Vagina (tissue), 2 donors: Measurements from ENCODE around the gene INTS7. TPM values are rescaled to one million over a fixed set of nuclear protein-coding genes. Genes with fewer than 3 reads are reported as not detected.

Experiments used
- DNase-seq, 2 donors: peaks; one replicate each; pipeline ENCODE4 v3.0.0-alpha.2; 2017; ENCODE audit errors: extremely low spot score in 2 of 2
- H3K27ac ChIP-seq: fragments of 200-600 bp; sonication (generic); one replicate; pipeline ENCODE4 v1.5.1; 2019
- H3K27me3 ChIP-seq: fragments of 200-600 bp; sonication (generic); one replicate; pipeline ENCODE4 v1.5.1; 2019
- H3K36me3 ChIP-seq, 2 donors: fragments of 200-600 bp; sonication (generic); one replicate each; pipeline ENCODE4 v1.5.1; 2017 to 2019
- H3K4me1 ChIP-seq: fragments of 200-600 bp; sonication (generic); one replicate; pipeline ENCODE4 v1.5.1; 2019
- H3K4me3 ChIP-seq, 2 donors: fragments of 200-600 bp; sonication (generic); 1 replicate in 1 of 2; 2 replicates in 1 of 2; pipeline ENCODE4 v1.5.1; 2016 to 2019
- H3K9me3 ChIP-seq: fragments of 200-600 bp; sonication (generic); one replicate; pipeline ENCODE4 v1.5.1; 2019
- CTCF ChIP-seq, 3 experiments: fragments of 450-650 bp in 2 of 3; fragments of 200-600 bp in 1 of 3; sonication (generic) in 1 of 3; IDR thresholded peaks; one replicate each; pipeline ENCODE4 v1.5.1; 2017 to 2019; ENCODE audit warnings: antibody characterized with exemption in 3 of 3, mild to moderate bottlenecking in 2 of 3, moderate library complexity in 2 of 3
- POLR2A ChIP-seq, 2 donors: fragments of 450-650 bp; IDR thresholded peaks; one replicate each; pipeline ENCODE4 v1.6.1; 2017; ENCODE audit warnings: antibody characterized with exemption in 2 of 2, mild to moderate bottlenecking in 2 of 2, moderate library complexity in 2 of 2
- POLR2AphosphoS5 ChIP-seq, 2 donors: sonication (generic); formaldehyde crosslinking; IDR thresholded peaks; one replicate each; pipeline ENCODE4 v1.9.0; 2017; ENCODE audit warnings: antibody characterized with exemption in 2 of 2, mild to moderate bottlenecking in 2 of 2, low read depth in 1 of 2; ENCODE audit not compliant: insufficient read depth in 1 of 2
- intact Hi-C: fragments of 100-400 bp; cut with DNase I; formaldehyde crosslinking; loops from one replicate; pipeline ENCODE4 v1.15.1; 2023
- total RNA-seq: library from RNA; depleted of rRNA; stranded (reverse); fragments of >200 nt; gene quantifications from one replicate; pipeline ENCODE4 v1.2.3, GENCODE V29; 2016

The INTS7 gene
- total RNA-seq, 1 donor from 2014 or later, result 10.8 TPM

- H3K4me3 ChIP-seq, result no peak overlapping the region
- intact Hi-C loops, result no loop called here
- no peaks in the 10 kb centered on the region for H3K4me1 ChIP-seq
- DNase-seq, result no peak
- no peak for TF ChIP-seq POLR2AphosphoS5 (IDR thresholded peaks at IDR 0.05; ENCODE audit: insufficient read depth in 1 of 2, low read depth in 1 of 2)
- TF ChIP-seq CTCF (IDR thresholded peaks at IDR 0.05), result no peak
- no peak for TF ChIP-seq POLR2A (IDR thresholded peaks at IDR 0.05)
- no peaks in the 10 kb centered on the region for H3K9me3 ChIP-seq
- no peaks in the 10 kb centered on the region for H3K27me3 ChIP-seq
- peaks cover 0 to 10% of the 10 kb centered on the region in 2 donors for H3K36me3 ChIP-seq
- no peak overlapping the region for H3K27ac ChIP-seq
These were observed 87.7 kb downstream of the INTS7 start for GRCh38 chr1:211947396-211948295.

- H3K4me3 ChIP-seq, result no peak overlapping the region
- H3K27me3 ChIP-seq, result no peaks in the 10 kb centered on the region
- intact Hi-C loops, result no loop called here
- H3K27ac ChIP-seq, result no peak overlapping the region
- no peaks in the 10 kb centered on the region for H3K9me3 ChIP-seq
- no peaks in the 10 kb centered on the region for H3K4me1 ChIP-seq
- H3K36me3 ChIP-seq, result peaks cover 0 to 16% of the 10 kb centered on the region in 2 donors
- TF ChIP-seq POLR2A (IDR thresholded peaks at IDR 0.05), result no peak
- peak in 1 of 2 donors; percentile 54 for TF ChIP-seq POLR2AphosphoS5 (IDR thresholded peaks at IDR 0.05; ENCODE audit: insufficient read depth in 1 of 2, low read depth in 1 of 2)
- peak in 1 of 3 experiments; percentile 6 for TF ChIP-seq CTCF (IDR thresholded peaks at IDR 0.05)
- DNase-seq, result no peak
These were observed 90.4 kb downstream of the INTS7 start for GRCh38 chr1:211944733-211945500.

GRCh38 chr1:211942583-211942982 lies 92.8 kb downstream of the INTS7 start:
- Histone ChIP-seq H3K27me3 (no peaks in the 10 kb centered on the region), H3K4me3 (no peak overlapping the region), H3K36me3 (peaks cover 0 to 16% of the 10 kb centered on the region in 2 donors), H3K27ac (no peak overlapping the region), H3K9me3 (no peaks in the 10 kb centered on the region), H3K4me1 (no peaks in the 10 kb centered on the region)
- no peak for DNase-seq
- intact Hi-C loops, result no loop called here
- no peak for TF ChIP-seq CTCF (IDR thresholded peaks at IDR 0.05)
- TF ChIP-seq POLR2A (IDR thresholded peaks at IDR 0.05), result no peak

- H3K36me3 ChIP-seq, result peaks cover 0 to 10% of the 10 kb centered on the region in 2 donors
- intact Hi-C loops, result no loop called here
- H3K4me3 ChIP-seq, result no peak overlapping the region
- H3K9me3 ChIP-seq, result no peaks in the 10 kb centered on the region
- no peaks in the 10 kb centered on the region for H3K27me3 ChIP-seq
- H3K27ac ChIP-seq, result no peak overlapping the region
- DNase-seq, result no peak
- TF ChIP-seq CTCF (IDR thresholded peaks at IDR 0.05), result no peak
- TF ChIP-seq POLR2A (IDR thresholded peaks at IDR 0.05), result no peak
- TF ChIP-seq POLR2AphosphoS5 (IDR thresholded peaks at IDR 0.05; ENCODE audit: insufficient read depth in 1 of 2, low read depth in 1 of 2), result no peak
- no peaks in the 10 kb centered on the region for H3K4me1 ChIP-seq
These were observed 95.4 kb downstream of the INTS7 start for GRCh38 chr1:211939876-211940468.
